ENCODE measurements around the gene HOXA2.

Gene HOXA2

DNA sequence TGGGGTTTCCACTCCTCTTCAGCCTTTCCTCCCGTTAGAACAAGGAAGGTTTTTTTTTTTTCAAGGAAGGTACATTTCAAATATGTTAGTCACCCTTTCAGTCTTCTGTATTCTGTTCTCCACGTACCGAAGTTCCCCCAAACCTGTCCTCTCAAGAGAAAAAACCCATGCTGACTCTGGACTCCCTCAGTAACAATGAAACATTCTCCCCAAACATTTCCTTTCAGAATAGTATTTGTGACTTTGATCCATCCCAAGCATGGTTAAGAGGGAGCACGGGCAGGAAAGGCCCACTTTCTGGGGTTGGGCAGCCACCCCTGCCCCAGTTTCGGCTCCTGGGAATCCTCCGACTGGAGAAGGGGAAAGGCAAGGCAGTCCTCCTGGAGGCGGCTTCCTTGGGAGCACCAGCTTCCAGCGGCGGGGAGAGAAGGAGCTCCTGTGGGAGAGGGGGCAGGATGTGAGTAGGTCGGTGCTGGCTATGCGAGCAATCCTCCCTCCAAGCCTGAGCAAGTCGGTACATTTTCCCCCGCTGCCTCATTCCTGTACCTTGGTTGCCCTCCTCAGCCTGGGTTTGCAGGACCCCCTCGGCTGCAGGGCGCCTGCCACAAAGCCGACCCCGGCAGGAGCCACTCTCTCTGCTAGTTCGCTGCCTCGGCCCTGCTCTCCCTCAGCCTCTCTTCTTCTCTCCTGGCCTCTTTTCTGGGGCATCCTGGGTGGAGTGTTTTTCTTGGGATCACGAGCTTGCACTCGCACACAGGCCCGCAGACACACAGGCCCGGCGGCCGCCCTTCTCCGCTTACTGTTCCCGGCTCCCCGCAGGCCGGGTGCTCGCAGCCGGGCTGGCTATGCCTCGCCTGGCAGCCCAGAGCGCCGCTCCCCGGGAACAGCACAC is 4.6 kb downstream of the HOXA2 start:
- DNase-seq, result peak; percentile 38

DNA sequence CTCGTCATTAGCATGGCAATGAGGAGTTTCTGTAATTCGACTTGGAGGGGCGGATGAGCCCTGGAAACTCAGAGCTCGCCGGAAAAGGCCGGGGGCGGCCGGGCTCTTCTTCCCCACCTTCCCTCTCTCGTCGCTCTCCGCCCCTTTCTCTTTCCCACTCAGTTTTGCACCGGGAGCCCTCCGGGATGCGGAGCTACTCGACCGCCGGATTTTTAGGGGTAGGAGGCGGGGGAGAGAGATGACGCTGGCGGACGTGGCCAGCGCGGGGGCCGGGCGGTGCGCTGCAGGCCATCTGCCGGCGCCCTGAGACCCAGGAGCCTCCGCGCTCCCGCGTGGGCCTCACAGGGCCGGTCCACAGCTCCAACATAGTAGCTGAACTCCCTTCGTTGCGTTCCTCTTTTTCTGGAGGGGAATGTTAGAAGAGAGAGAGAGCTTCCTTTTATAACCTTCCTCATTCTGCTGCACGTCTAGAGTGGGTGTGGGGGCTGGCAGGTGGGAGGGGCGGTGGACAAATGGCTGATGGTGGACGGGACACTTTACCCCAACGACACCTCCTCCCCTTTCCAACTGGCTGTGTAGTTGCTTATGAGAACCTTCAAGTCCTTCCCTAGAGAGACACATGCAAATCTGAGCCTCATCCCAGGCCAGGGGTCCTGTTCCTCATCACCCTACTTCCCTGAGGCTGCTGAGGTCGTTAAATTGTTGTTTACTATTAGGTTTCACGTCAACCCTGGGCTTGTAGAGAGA is 5.5 kb downstream of the HOXA2 start:
- peak; percentile 40 for DNase-seq

DNA sequence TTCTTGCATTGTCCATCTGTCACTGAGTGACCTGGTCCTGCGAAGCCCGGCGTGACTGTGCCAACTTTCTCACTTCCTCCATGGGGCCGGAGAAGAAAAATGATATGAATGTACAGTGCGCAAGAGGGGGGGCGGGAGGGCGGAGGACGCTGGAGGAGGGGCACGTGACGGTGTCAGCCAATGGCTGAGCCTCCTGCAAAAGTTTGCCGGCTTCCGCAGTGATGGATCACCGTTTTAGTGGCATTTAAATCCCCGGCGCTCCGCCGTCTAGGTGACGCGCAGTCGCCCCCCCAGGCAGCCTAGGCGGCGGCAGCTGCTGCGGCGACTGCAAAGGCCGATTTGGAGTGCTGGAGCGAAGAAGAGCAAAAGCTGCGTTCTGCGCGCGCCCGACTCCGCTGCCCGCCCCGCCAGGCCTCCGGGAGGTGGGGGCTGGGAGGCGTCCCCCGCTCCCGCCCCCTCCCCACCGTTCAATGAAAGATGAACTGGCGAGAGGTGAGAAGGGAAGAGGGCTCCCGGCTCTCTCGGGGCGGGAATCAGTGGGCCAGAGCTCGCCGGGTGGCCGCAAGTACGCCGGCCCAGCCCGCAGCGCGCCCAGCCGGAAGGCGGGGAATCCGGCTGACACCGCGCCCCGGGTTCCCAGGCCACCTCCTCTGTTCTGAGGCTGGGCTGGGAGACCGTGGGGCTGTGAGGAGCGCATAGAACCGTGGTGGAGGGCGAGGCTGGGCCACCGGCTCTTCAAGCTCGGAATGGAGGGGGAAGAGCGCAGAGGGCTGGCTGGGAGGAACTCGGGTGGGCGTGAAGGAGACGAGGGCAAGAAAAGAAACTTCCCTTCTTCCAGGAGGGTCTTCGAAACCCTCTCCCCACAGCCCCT is 6.4 kb downstream of the HOXA2 start, which contains the start of gene HOXA1:
HOXA1 (minus strand) TSS at position 104 of the 871 bp plus-strand sequence; CDS start at position 16, 88 bp downstream.
- peak; percentile 93 for DNase-seq

DNA sequence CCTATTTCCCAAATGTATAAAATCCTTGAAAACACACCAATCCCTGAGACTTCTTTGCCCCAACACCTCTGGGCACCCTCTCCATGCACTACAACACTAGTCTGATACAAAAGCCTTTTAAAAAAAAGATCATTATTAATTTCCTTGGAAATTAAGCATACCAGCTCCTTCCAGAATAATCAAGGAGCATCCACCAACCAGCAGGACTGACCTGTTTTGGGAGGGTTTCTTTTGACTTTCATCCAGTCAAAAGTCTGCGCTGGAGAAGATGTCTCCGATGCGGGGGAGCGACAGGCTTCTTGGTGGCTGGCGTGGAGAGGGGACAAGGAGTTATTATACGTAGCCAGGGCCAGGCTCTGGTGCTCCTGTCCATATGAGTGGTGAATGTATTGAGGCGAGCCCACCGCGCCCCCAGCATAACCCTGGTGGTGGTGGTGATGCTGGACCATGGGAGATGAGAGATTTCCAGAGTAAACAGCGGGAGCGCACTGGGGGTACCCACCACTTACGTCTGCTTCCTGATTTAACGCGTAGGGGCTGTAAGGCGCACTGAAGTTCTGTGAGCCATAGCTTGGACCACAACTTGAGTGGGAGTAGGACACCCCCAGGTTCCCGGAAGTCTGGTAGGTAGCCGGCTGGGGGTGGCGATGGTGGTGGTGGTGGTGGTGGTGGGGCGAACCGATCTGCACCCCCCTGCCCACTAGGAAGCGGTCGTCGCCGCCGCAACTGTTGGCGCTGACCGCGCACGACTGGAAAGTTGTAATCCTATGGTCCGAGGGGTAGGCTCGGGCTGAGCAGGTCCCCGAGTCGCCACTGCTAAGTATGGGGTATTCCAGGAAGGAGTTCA is 7.2 kb downstream of the HOXA2 start:
- DNase-seq, result peak; percentile 29

DNA sequence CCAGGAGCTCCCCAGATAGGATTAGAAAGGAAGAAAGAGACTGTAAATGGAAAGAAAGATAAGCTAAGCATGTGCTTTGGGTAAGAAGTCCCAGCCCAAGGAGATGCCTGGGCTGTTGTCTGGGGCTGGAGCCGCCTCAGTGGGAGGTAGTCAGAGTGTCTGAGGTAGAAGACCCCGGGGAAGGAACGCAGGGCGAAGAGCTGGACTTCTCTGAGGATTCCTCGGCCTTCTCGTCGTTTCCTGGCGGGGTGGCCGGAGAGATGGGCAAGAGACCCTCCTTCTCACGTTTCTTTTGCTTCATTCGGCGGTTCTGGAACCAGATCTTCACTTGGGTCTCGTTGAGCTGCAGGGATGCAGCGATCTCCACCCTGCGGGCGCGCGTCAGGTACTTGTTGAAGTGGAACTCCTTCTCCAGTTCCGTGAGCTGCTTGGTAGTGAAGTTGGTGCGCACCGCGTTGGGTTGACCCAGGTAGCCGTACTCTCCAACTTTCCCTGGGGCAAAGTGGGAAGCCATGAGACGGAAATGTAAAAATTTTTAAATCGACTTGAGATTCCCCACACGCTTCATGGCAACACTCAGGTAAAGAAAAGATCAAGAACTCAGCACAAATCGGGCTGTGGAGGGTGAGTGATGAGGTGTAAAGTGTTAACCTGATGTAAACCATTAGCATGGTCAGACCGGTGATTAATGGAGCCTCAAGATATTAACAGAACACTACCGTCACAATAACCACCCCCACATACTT is 8.0 kb downstream of the HOXA2 start:
- no peak for DNase-seq

DNA sequence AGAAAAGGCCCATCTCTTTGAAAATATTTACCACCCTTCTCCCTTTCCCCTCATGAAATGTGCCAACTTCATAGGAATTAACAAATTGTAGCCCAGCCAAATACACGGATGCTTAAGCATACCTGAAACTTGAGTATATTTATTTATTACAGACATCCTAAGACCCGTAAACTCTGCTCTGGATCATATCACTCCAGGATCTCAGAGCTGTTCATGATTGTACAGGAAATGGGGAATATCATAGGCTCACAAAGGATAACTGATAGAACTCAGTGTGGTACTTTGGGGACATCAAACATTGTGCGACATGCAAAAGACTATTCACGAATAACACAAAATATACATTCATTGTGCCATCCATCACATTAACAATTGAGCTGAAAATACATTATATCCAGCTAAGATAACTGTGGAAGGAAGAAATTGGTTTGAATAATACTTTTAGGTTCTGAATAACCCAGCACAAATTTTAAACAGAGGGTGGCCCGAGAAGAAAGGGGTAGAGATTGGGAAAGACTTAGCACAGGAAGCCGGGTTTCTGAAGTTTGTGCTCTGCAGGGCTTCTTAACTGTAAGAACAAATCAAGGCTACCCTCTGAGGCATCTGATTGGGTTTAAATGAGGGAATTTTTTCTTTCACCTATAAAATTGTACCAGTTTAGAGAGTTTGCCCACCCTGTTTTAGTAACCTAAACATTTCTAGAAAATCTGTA is 9.1 kb downstream of the HOXA2 start:
- DNase-seq, result no peak

DNA sequence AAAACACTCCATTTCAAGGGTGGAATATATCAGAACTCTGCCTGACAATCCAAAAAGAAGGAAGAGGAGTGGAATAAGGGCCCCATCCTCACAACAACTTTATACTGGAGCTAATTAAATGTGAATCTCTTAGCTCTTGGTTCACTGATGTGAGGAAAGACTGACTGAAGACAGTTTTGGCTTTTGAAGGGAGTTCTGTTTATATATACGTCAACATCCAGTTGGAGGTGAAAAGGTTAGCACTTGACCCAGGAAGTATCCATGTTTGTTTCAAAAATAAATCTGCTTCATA is 9.7 kb downstream of the HOXA2 start:
- no peak for DNase-seq

DNA sequence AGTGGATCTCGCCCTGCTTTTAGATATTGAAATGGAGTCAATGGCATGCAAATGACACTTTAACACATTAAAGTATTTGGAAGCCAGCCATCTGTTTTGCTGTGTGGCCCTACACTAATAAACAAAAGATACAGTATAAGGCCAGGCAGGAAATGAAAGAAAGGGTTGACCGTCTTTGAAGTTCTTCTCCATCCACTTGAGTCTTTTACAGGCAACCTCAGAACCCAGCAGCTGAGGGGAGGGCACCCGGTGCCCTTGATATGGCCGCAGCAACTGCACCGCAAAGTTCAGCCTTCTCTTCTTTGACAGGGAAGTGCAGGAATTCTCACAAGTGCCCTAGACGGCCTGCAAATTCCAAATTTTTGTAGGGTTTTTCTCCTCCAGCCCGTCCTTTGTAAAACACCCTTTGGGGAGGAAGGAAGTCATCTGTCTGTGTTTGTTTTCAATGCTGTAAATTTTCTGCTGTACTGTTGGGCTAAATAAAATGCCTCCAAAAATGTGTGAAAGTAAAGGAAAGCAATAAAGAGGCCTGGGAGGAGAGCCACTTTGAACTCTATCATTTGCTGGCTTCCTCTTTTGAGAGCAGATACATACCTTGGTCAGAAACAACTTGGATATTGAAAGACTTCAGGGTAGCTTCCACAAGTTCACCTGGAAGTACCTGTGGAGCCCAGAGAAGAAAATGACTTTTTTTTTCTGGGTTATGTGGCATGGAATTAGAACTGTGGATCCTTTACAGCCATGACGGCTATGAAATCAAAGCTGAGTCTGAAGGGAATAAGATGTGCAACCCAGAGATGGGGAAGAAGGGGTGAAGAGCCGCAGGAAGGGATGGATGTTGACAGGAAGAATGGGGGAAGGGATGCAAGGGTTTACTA is 10.3 kb downstream of the HOXA2 start:
- no peak for DNase-seq

DNA sequence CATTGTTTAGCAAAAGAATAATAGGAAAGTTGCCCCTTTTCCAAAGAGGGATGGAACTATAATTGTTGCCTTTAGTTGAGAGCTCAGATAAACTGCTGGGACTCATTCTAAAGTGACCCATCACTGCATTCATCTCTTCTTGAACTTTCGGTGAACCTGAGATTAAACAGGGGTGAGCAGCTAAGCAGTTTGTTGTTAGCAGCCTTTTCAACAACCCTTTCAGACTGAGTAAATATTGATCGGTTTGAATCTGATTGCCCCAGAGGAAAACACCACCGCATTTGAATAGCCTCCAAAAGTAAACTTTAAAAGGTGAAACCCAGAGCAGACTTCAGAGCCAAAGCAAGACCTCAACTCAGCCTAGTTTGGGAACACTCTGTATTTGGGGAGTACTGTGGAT is 11.4 kb downstream of the HOXA2 start:
- DNase-seq, result no peak

DNA sequence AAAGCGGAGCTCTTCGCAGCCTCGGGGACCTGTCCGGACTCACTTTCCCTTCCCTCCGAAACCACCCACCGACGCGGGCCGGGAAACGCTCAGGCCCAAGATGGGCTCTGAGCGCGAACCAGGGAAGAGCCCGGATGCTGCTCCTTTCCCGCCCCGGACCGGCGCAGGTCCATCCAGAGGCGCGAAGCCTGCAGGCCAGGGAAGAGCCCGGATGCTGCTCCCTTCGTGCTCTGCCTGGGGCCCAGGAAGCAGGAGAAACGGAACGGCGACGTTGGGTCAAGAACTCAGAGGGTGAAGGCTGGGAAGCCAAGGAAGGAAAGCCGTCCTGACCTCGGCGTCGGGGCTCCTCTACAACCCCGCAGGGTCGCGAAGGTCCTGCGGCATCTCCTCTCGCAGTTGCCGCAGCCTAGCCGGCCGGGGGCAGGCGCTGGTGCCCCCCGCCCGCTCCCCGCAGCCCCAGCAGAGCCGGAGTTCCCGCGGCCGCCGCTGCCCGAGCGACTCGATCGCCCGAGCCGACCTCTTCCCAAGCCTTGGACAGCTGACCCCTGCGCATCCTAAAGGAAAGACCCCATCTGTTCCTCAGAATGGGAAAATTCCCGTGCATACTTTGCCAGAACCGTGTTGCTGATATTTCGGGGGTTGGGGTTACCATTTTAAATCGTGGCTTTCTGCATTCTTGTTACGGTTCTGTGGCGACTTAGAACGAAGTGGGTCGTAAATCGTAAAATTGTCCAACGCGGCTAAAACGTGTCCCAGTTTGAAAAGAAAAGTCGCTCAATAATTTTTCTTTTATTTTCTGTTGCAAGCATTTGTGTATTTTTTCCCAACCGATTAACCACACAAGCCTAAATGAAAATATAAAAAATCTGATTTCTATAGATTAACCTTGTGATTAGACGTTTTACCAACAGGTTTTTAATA is 14.2 kb downstream of the HOXA2 start:
- no peak for DNase-seq

DNA sequence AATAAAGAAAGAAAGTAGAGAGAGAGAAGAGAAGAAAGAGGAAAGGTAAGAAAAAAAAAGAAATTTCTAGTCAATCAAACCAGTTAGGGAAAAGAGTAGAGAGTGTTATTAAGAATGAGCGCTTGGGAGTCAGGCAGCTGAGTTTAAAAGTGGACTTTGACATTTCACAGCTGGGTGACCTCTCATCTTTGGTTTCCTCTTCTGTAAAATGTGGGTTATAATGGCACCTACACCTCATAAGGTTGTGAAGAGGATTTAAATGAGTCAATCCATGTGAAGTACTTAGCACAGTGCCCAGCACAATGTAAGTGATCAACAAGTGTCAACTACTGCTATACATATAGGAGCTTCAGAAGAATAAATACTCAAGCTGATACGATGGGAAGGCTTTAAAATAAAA is 18.8 kb downstream of the HOXA2 start:
- no peak for DNase-seq

DNA sequence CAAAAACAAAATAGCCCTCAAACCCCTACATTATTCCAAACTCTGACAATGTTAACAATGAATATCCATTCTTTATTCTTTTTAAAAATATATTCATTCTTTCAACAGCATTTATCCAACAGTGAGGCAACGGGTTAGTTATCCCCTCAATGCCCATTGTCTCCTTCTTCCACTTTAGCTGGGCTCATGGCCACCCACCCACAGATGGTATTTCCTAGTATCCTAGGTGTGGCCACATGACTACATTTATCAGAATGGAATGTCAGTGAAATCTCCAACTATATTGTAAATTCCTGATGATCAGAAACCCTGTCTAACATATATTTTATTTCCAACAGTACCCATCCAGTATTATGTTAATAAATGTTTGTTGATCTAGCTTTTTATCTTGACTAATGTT is 20.3 kb downstream of the HOXA2 start:
- DNase-seq, result no peak

DNA sequence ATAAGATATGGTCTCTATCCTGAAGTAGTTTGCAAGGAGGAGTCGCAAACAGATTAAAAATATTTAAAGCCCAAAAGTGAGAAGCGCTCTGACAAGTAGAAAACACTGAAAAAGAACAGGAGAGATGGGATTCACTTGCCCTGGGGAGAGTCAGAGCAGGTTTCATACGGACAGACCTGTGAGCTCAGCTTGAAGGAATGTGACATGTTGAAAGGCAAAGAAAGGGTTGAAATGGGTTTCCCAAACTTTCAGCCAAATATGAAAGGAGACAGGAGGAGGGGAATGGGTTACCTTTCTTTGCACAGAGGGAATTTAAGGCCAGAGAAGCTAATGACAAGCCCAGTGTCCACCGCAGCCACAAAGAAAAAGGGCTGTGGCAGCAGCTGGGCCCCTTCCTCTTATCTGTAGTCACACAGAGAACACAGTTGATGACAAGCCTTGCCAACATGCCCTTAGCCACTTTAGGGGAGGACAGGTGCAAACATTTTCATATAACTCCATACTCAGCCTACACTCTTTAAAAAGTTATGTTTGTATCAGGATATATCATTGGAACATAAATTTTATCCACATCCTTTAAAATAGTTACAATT is 21.5 kb downstream of the HOXA2 start:
- peak; percentile 67 for DNase-seq

DNA sequence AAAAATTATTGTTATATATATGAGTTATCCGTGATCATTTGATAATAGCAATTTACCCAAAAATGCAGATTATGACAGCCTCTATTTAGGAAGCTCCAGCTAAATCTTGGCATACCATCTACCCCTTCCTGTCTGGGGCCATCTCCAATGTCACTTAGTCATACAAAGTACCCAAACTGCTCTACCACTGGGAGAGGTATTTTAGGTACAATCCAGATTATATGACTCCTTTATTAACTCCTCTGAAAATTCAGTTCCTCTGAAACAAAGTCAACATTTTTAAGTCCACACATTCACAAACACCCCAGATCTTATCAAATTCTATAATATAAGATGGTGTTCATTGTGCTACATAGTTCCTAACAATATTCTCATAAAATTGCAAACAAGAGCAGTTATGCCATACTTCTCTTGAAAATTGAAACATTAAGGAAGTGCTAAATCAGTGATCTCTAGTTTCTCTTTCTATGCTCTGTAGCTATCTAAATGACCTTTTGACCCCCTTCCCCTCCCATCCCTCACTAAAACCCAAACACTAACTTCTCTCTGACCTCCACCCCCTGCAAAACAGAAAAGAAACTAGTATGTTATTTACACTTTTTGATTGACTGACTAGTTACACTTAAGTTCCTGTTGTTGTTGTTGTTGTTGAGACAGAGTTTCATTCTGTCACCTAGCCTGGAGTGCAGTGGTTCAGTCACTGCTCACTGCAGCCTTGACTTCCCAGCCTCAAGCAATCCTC is 23.1 kb downstream of the HOXA2 start:
- DNase-seq, result no peak

DNA sequence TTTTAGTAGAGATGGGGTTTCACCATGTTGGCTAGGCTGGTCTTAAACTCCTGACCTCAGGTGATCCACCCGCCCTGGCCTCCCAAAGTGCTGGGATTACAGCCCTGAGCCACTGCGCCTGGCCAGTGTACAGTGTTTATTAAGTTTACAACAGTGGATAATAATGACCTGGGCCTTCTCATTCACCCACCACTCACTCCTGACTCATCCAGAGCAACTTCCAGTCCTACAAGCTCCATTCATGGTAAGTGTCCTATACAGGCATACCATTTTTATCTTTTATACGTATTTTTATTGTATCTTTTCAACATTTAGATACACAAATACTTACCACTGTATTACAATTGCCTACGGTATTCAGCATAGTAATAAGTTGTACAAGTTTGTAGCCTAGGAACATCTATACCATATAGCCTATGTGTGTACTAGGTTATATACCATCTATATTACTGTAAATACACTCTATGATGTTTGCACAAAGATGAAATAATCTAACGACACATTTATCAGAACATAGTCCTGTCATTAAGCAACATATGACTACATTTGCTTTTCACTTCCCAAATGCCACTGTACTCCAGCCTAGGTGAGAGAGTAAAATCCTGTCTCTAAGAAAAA is 23.8 kb downstream of the HOXA2 start:
- DNase-seq, result no peak

DNA sequence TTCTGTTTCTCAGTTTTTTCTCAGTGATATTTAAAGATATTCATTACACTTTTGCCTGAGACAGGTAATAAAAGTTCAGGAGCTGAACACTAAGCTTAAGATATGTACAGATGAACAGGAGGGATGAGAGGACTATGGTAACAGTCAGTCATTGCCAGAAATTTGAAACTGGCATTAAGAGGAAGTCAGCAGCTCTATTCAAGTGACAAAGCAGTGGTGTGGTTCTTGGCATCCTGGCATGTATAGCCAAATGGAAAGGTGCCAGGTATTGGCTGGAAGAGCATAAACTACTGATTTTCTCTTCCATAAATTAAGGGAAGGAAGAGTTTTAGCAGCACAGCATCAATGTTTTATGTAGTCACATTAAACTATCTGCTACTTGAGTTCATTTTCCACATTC is 29.4 kb downstream of the HOXA2 start:
- peak; percentile 39 for DNase-seq
